Measurements from ENCODE around the gene LYZL1.
"Not testable (repeated sequence)": the region's sequence is repeated elsewhere in the genome, so short reads cannot be mapped to it uniquely, and the experiment has no call there.

The LYZL1 gene

GRCh38 chr10:29332061-29332760 lies 43.3 kb downstream of the LYZL1 start:
- DNase-seq (ENCODE audit: low read depth): no peak

GRCh38 chr10:29332761-29333148 lies 43.9 kb downstream of the LYZL1 start:
- DNase-seq (ENCODE audit: low read depth): no peak

- not testable (repeated sequence) for DNase-seq (ENCODE audit: low read depth)
These were observed 48.7 kb downstream of the LYZL1 start for GRCh38 chr10:29337526-29337925.

GRCh38 chr10:29343607-29344038 lies 54.8 kb downstream of the LYZL1 start:
- no peak for DNase-seq (ENCODE audit: low read depth)

- peak; percentile 46 for DNase-seq (ENCODE audit: low read depth)
These were observed 55.4 kb downstream of the LYZL1 start for GRCh38 chr10:29344073-29344820.

- DNase-seq (ENCODE audit: low read depth): no peak
These were observed 56.5 kb downstream of the LYZL1 start for GRCh38 chr10:29345144-29345909.

- no peak for DNase-seq (ENCODE audit: low read depth)
These were observed 57.0 kb downstream of the LYZL1 start for GRCh38 chr10:29345910-29346209.

- DNase-seq (ENCODE audit: low read depth): no peak
These were observed 57.6 kb downstream of the LYZL1 start for GRCh38 chr10:29346296-29347001.

GRCh38 chr10:29348836-29349235 lies 60.0 kb downstream of the LYZL1 start:
- DNase-seq (ENCODE audit: low read depth): no peak

- DNase-seq (ENCODE audit: low read depth): no peak
These were observed 64.4 kb downstream of the LYZL1 start for GRCh38 chr10:29353305-29353704.

GRCh38 chr10:29353887-29354561 lies 65.2 kb downstream of the LYZL1 start:
- no peak for DNase-seq (ENCODE audit: low read depth)

GRCh38 chr10:29355411-29355991 lies 66.6 kb downstream of the LYZL1 start:
- no peak for DNase-seq (ENCODE audit: low read depth)

GRCh38 chr10:29356931-29357330 lies 68.1 kb downstream of the LYZL1 start:
- peak; percentile 55 for DNase-seq (ENCODE audit: low read depth)

- no peak for DNase-seq (ENCODE audit: low read depth)
These were observed 69.2 kb downstream of the LYZL1 start for GRCh38 chr10:29358010-29358616.

GRCh38 chr10:29360215-29360853 lies 71.5 kb downstream of the LYZL1 start:
- not testable (repeated sequence) for DNase-seq (ENCODE audit: low read depth)

All from EH (cell line).